DOHH2 (cell line): ENCODE results near the gene PAK5.

Source experiments
- CTCF ChIP-seq: fragments of 200-600 bp; sonication (generic); IDR thresholded peaks from one replicate; pipeline ENCODE4 v1.5.1; 2014; ENCODE audit warnings: antibody characterized with exemption, mild to moderate bottlenecking, low read depth, low read length; ENCODE audit not compliant: poor library complexity, severe bottlenecking
- EZH2phosphoT487 ChIP-seq: fragments of 200-600 bp; sonication (generic); IDR thresholded peaks from 2 replicates; pipeline ENCODE4 v1.6.1; 2017; ENCODE audit warnings: borderline replicate concordance, mild to moderate bottlenecking, antibody characterized with exemption, low read length, moderate library complexity, mixed read lengths

DNA sequence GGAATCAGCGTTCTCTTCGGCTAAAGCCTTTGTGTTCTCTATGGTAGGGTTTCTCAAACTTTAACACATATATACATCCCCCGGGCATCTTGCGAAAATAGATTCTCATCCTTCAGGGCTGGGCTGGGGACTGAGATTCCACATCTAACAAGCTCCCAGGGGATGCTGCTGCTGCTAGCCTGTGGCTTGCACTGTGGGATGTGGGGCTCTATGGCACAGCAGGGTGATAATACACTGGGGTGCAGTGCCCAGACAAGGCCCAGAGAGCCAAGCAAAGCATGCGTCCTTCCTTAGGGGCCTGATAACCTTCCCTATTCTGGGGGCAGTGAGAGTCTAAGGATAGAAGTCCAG is 222.4 kb downstream of the PAK5 start:
- TF ChIP-seq CTCF = no peak
- TF ChIP-seq EZH2phosphoT487 = no peak
